Stimulated activated CD4-positive, alpha-beta T cell treated with anti-CD3 and anti-CD28 coated beads, Interleukin-1b, Interleukin-23, amount 100 ng/mL, for 4 hours (primary cell): ENCODE results near the gene EFHC2.
"Not testable (repeated sequence)": the region's sequence is repeated elsewhere in the genome, so short reads cannot be mapped to it uniquely, and the experiment has no call there.

Experiments used
- DNase-seq, 2 donors: peaks; one replicate each; pipeline ENCODE4 v3.0.0-alpha.2; 2020; ENCODE audit warnings: low read depth in 2 of 2

Gene EFHC2

GRCh38 chrX:44299177-44299576 lies 44.3 kb downstream of the EFHC2 start:
- no peak for DNase-seq

- no peak for DNase-seq
Measured at GRCh38 chrX:44291468-44292092, 51.9 kb downstream of the EFHC2 start.

- DNase-seq = no peak
Measured at GRCh38 chrX:44290718-44291117, 52.8 kb downstream of the EFHC2 start.

GRCh38 chrX:44282753-44283152 lies 60.7 kb downstream of the EFHC2 start:
- no peak for DNase-seq

- no peak for DNase-seq
Measured at GRCh38 chrX:44280116-44280515, 63.4 kb downstream of the EFHC2 start.

- DNase-seq = no peak
Measured at GRCh38 chrX:44274096-44274495, 69.4 kb downstream of the EFHC2 start.

GRCh38 chrX:44267861-44268260 lies 75.6 kb downstream of the EFHC2 start:
- no peak for DNase-seq

- DNase-seq = no peak
Measured at GRCh38 chrX:44267116-44267515, 76.4 kb downstream of the EFHC2 start.

GRCh38 chrX:44265559-44265958 lies 77.9 kb downstream of the EFHC2 start:
- DNase-seq = no peak

- DNase-seq = no peak
Measured at GRCh38 chrX:44264936-44265335, 78.5 kb downstream of the EFHC2 start.

GRCh38 chrX:44261286-44261685 lies 82.2 kb downstream of the EFHC2 start:
- no peak for DNase-seq

GRCh38 chrX:44260609-44261008 lies 82.9 kb downstream of the EFHC2 start:
- DNase-seq = no peak

- not testable (repeated sequence) for DNase-seq
Measured at GRCh38 chrX:44255742-44256141, 87.7 kb downstream of the EFHC2 start.

- DNase-seq = no peak
Measured at GRCh38 chrX:44253575-44253942, 89.9 kb downstream of the EFHC2 start.

- peak; percentile 7 to 14 for DNase-seq
Measured at GRCh38 chrX:44252688-44253574, 90.5 kb downstream of the EFHC2 start.

GRCh38 chrX:44247468-44247867 lies 96.0 kb downstream of the EFHC2 start:
- DNase-seq = no peak

- DNase-seq = no peak
Measured at GRCh38 chrX:44246826-44247225, 96.6 kb downstream of the EFHC2 start.

GRCh38 chrX:44245733-44246132 lies 97.7 kb downstream of the EFHC2 start:
- DNase-seq = no peak

- DNase-seq = no peak
Measured at GRCh38 chrX:44244008-44244407, 99.5 kb downstream of the EFHC2 start.

GRCh38 chrX:44241546-44241945 lies 101.9 kb downstream of the EFHC2 start:
- no peak for DNase-seq

GRCh38 chrX:44240036-44240435 lies 103.4 kb downstream of the EFHC2 start:
- no peak for DNase-seq

- DNase-seq = no peak
Measured at GRCh38 chrX:44239036-44239435, 104.4 kb downstream of the EFHC2 start.

GRCh38 chrX:44235534-44235933 lies 107.9 kb downstream of the EFHC2 start:
- DNase-seq = no peak
